ENCODE data around the gene HMOX1. TPM values are rescaled to one million over a fixed set of nuclear protein-coding genes. Genes with fewer than 3 reads are reported as not detected.

Gene HMOX1
- total RNA-seq, 2 donors from 2014 or later, result 9.3 to 32.0 TPM

DNA sequence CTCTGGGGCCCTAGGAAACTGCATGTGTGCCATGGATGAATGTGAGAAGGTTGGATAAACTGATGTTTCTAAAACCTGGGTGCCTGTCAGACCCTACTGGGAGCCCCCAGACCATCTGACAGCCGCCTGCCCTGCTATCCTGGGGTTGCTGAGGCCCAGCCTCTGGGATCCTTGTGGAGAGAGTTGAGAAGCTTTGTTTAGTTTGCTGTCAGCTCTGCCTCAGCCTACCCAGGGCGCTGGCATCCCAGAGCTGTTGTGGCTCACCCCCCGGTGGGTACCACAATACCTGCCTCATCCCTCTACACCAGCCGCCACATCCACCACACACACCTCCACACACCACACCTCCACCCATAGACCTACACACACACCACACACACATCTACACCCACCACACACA lies 38.5 kb upstream of the HMOX1 start:
- no peaks in the 10 kb centered on the region for H3K9me3 ChIP-seq
- ATAC-seq, result no peak
- no peaks in the 10 kb centered on the region for H3K27me3 ChIP-seq
- H3K4me3 ChIP-seq, result no peak overlapping the region
- TF ChIP-seq, protein P1, sequence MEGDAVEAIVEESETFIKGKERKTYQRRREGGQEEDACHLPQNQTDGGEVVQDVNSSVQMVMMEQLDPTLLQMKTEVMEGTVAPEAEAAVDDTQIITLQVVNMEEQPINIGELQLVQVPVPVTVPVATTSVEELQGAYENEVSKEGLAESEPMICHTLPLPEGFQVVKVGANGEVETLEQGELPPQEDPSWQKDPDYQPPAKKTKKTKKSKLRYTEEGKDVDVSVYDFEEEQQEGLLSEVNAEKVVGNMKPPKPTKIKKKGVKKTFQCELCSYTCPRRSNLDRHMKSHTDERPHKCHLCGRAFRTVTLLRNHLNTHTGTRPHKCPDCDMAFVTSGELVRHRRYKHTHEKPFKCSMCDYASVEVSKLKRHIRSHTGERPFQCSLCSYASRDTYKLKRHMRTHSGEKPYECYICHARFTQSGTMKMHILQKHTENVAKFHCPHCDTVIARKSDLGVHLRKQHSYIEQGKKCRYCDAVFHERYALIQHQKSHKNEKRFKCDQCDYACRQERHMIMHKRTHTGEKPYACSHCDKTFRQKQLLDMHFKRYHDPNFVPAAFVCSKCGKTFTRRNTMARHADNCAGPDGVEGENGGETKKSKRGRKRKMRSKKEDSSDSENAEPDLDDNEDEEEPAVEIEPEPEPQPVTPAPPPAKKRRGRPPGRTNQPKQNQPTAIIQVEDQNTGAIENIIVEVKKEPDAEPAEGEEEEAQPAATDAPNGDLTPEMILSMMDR (IDR thresholded peaks at IDR 0.05), result no peak
- no peak for TF ChIP-seq POLR2A (IDR thresholded peaks at IDR 0.05)
- H3K36me3 ChIP-seq (replicated peaks in 1 of 2; ENCODE audit: insufficient read depth in 1 of 2, low read depth in 2 of 2), result peaks cover 0 to 14% of the 10 kb centered on the region in 2 donors
- H3K4me1 ChIP-seq, result peaks cover 3% of the 10 kb centered on the region
- 98 to 100% methylated on average over 3 to 4 of the region's 4 CpGs for WGBS, 2 donors
- no peak for DNase-seq
- intact Hi-C loops (cut with DNase I), result no loop called here
- no peak overlapping the region for H3K27ac ChIP-seq

DNA sequence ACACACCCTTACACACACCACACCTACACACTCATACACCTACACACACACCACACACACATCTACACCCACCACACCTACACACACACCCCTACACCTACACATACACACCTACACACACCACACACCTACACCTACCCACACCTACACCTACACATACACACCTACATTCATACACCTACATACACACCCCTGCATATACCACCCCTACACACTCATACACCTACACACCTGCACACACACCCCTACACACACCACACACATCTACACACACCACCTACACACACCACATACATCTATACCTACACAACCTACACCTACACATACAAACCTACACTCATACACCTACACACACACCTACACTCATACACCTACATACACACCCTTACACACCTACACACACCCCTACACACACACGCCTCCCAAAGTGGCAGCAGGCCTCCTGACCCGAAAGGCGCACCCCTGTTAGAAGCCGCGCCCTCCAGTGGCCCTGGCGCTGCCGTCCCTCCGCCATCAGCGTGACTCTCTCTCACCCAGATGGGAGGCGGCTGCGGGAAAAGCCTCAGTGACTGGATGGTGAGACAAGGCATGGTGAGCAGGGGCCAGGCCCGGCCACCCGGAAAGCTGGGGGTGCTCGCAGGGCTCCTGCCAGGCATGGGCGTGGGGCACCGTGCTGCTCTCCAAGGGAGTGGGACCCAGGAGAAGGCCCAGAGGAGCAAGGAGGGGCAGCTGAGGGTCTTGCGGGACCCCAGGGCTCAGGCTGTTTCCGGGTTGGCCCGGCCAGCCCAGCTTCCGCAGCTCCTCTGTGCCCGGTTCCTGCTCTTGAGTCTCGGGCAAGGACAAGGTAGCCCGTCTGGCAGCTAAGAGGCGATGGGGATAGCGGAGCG lies 37.0 kb upstream of the HMOX1 start:
- no peak overlapping the region for H3K4me3 ChIP-seq
- WGBS, 2 donors, result 94 to 98% methylated on average over 9 to 22 of the region's 26 CpGs
- no peak overlapping the region for H3K27ac ChIP-seq
- intact Hi-C loops (cut with DNase I), result no loop called here
- no peak for ATAC-seq
- no peak for TF ChIP-seq POLR2A (IDR thresholded peaks at IDR 0.05)
- TF ChIP-seq, protein P1 (IDR thresholded peaks at IDR 0.05), result no peak
- H3K9me3 ChIP-seq, result no peaks in the 10 kb centered on the region
- H3K4me1 ChIP-seq, result no peaks in the 10 kb centered on the region
- no peaks in the 10 kb centered on the region for H3K27me3 ChIP-seq
- no peak for DNase-seq
- H3K36me3 ChIP-seq (replicated peaks in 1 of 2; ENCODE audit: insufficient read depth in 1 of 2, low read depth in 2 of 2), result peaks cover 0 to 14% of the 10 kb centered on the region in 2 donors

DNA sequence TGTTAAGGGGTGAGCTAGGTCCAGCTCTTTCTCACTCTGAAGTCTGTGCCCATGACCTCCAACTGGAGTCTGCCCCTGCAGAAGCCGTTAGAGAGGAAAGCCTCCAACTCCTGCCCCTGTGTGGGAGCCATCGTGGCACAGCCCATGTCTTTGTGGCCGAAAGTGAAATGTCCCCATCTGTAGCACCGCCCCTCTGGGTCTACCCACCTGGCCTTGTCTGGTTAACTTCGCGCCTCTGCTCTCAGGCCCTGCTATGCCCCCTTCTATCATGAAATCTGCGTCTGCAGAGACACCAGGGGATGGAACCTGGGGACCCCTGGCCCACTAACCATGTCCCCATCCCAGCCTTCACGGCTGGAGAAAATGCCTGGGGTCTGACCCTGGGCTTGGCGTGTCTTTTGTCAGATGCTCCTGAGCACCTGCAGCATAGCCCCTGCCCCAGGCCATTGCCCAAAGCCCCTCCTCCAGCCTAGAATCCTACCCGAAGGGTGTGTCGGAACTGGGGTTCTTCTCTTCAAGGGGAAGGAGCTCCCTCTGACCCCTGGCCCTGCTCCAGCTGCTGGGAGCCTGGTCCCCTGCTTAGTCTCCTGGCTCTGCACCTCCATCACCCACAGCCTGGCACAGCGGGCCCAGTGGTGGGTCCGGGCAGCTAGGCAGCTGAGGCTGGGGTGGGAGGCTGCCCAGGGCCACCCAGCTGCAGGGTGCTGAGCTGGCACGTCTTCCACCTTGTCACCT lies 35.8 kb upstream of the HMOX1 start:
- Histone ChIP-seq H3K27me3 (no peaks in the 10 kb centered on the region), H3K9me3 (no peaks in the 10 kb centered on the region), H3K27ac (no peak overlapping the region), H3K4me1 (peaks cover 10% of the 10 kb centered on the region), H3K36me3 (replicated peaks in 1 of 2; ENCODE audit: insufficient read depth in 1 of 2, low read depth in 2 of 2) (peaks cover 0 to 14% of the 10 kb centered on the region in 2 donors), H3K4me3 (no peak overlapping the region)
- no peak for TF ChIP-seq POLR2A (IDR thresholded peaks at IDR 0.05)
- TF ChIP-seq, protein P1 (IDR thresholded peaks at IDR 0.05), result no peak
- DNase-seq, result no peak
- 84 to 89% methylated on average over 7 to 11 of the region's 14 CpGs for WGBS, 2 donors
- intact Hi-C loops (cut with DNase I), result no loop called here
- no peak for ATAC-seq

DNA sequence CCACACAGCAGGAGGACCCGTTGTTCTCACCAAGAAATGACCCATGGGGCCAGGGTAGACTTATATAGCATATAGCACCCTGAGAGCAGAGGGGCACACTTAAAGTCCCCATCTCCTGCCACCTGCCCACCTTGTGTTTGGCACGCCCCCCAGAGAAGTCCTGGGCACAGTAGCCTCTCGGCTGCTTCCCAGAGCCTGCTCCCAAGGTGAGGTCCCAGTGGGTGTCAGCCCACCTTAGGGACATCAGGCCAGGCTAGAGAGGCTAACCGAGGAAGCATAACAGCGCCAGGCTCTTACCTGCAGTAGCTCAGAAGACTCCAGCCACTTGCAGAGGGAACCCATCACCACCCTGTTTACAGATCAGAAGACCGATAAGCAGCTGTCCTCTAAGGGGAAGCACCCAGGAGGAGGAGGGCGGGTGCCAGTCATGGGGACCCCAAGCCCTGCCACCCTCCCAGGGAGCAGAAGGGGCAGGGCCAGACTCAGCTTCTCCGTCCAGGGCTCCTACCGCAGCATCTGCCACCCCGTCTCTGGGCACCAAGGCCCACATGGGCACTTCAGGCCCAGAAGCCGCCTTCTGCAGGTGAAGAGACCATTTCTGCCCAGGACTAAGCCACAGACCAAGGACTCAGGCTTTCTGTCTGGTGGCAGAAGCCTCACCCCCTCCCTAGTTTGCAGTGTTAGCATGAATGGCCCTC lies 34.9 kb upstream of the HMOX1 start:
- DNase-seq, result no peak
- peaks cover 18% of the 10 kb centered on the region for H3K4me1 ChIP-seq
- no peak overlapping the region for H3K4me3 ChIP-seq
- 90 to 93% methylated on average over 9 to 11 of the region's 11 CpGs for WGBS, 2 donors
- intact Hi-C loops (cut with DNase I), result no loop called here
- TF ChIP-seq, protein P1 (IDR thresholded peaks at IDR 0.05), result no peak
- no peak for TF ChIP-seq POLR2A (IDR thresholded peaks at IDR 0.05)
- no peak for ATAC-seq
- H3K9me3 ChIP-seq, result no peaks in the 10 kb centered on the region
- H3K36me3 ChIP-seq (replicated peaks in 1 of 2; ENCODE audit: insufficient read depth in 1 of 2, low read depth in 2 of 2), result peaks cover 0 to 10% of the 10 kb centered on the region in 2 donors
- no peaks in the 10 kb centered on the region for H3K27me3 ChIP-seq
- no peak overlapping the region for H3K27ac ChIP-seq
